Ishikawa (cell line): ENCODE data around the gene POU2F2.

Experiments
- CEBPB ChIP-seq: IDR thresholded peaks from 2 replicates; pipeline ENCODE4 v1.6.1; 2012
- CREB1 ChIP-seq: IDR thresholded peaks from 2 replicates; pipeline ENCODE4 v1.6.1; 2012; ENCODE audit warnings: low read depth
- EGR1 ChIP-seq: IDR thresholded peaks from 2 replicates; pipeline ENCODE4 v1.6.1; 2012
- FOXM1 ChIP-seq: IDR thresholded peaks from 2 replicates; pipeline ENCODE4 v1.6.1; 2012; ENCODE audit warnings: low read depth, borderline replicate concordance
- MAX ChIP-seq: IDR thresholded peaks from 2 replicates; pipeline ENCODE4 v1.6.1; 2012
- NFIC ChIP-seq: IDR thresholded peaks from 2 replicates; pipeline ENCODE4 v1.6.1; 2012
- RAD21 ChIP-seq: IDR thresholded peaks from 2 replicates; pipeline ENCODE4 v1.6.1; 2012; ENCODE audit warnings: low read depth
- REST ChIP-seq: IDR thresholded peaks from 2 replicates; pipeline ENCODE4 v1.6.1; 2012; ENCODE audit warnings: low read depth, mild to moderate bottlenecking
- TAF1 ChIP-seq: IDR thresholded peaks from 2 replicates; pipeline ENCODE4 v1.6.1; 2012; ENCODE audit warnings: low read depth, mild to moderate bottlenecking
- TCF12 ChIP-seq: IDR thresholded peaks from 2 replicates; pipeline ENCODE4 v1.6.1; 2012; ENCODE audit warnings: low read depth
- TEAD4 ChIP-seq: IDR thresholded peaks from 2 replicates; pipeline ENCODE4 v1.6.1; 2012
- USF1 ChIP-seq: IDR thresholded peaks from 2 replicates; pipeline ENCODE4 v1.6.1; 2012
- YY1 ChIP-seq: IDR thresholded peaks from 2 replicates; pipeline ENCODE4 v1.6.1; 2012; ENCODE audit warnings: low read depth
- ZBTB7A ChIP-seq: IDR thresholded peaks from 2 replicates; pipeline ENCODE4 v1.6.1; 2012; ENCODE audit warnings: low read depth

Gene POU2F2

GRCh38 chr19:42117076-42117475 lies 15.2 kb downstream of the POU2F2 start:
- no peak for TF ChIP-seq EGR1
- TF ChIP-seq USF1: no peak
- no peak for TF ChIP-seq YY1
- no peak for TF ChIP-seq TEAD4
- TF ChIP-seq MAX: no peak
- TF ChIP-seq TAF1: no peak
- no peak for TF ChIP-seq RAD21
- no peak for TF ChIP-seq NFIC
- no peak for TF ChIP-seq REST
- TF ChIP-seq CEBPB: no peak
- no peak for TF ChIP-seq TCF12
- TF ChIP-seq FOXM1: no peak
- no peak for TF ChIP-seq CREB1
- no peak for TF ChIP-seq ZBTB7A

- TF ChIP-seq TEAD4 (no peak), EGR1 (no peak), CREB1 (no peak), NFIC (no peak), TCF12 (no peak), YY1 (no peak), TAF1 (no peak), REST (no peak), USF1 (no peak), ZBTB7A (no peak)
These were observed 15.8 kb downstream of the POU2F2 start for GRCh38 chr19:42116308-42117075.

GRCh38 chr19:42115705-42116104 lies 16.5 kb downstream of the POU2F2 start:
- TF ChIP-seq MAX (no peak), REST (no peak), FOXM1 (no peak), TCF12 (no peak), USF1 (no peak), CREB1 (no peak), RAD21 (no peak)

- TF ChIP-seq REST (peak; percentile 85), CEBPB (no peak)
These were observed 17.0 kb downstream of the POU2F2 start for GRCh38 chr19:42115219-42115618.
